Measurements from ENCODE around the gene BRIP1. TPM values are rescaled to one million over a fixed set of nuclear protein-coding genes. Genes with fewer than 3 reads are reported as not detected.

Gene BRIP1
- total and polyA plus RNA-seq, 10 of the 15 experiments (the other 5 are each of a cell fraction or from before 2014, with no cell fraction given), result 4.0 to 24.2 (median 12.8) TPM

- no peak for TF ChIP-seq SUZ12 (IDR thresholded peaks at IDR 0.05; ENCODE audit: unreplicated experiment)
- no peak for TF ChIP-seq SREBF1 (IDR thresholded peaks at IDR 0.05; ENCODE audit: low read length)
- TF ChIP-seq ETV6 (conservative IDR thresholded peaks at IDR 0.05 in 1 of 2, IDR thresholded peaks at IDR 0.05 in 1 of 2; ENCODE audit: borderline replicate concordance in 1 of 2, low read depth in 1 of 2), result peak in 1 of 2 experiments; percentile 87; a peak in 1 of 4 replicates
- no peak for TF ChIP-seq PML (IDR thresholded peaks at IDR 0.05; ENCODE audit: low read length)
- peak; percentile 75 for TF ChIP-seq FOXM1 (IDR thresholded peaks at IDR 0.05; ENCODE audit: low read depth, low read length)
- TF ChIP-seq IRF4 (IDR thresholded peaks at IDR 0.05; ENCODE audit: low read depth, low read length), result no peak
- TF ChIP-seq, protein P1, sequence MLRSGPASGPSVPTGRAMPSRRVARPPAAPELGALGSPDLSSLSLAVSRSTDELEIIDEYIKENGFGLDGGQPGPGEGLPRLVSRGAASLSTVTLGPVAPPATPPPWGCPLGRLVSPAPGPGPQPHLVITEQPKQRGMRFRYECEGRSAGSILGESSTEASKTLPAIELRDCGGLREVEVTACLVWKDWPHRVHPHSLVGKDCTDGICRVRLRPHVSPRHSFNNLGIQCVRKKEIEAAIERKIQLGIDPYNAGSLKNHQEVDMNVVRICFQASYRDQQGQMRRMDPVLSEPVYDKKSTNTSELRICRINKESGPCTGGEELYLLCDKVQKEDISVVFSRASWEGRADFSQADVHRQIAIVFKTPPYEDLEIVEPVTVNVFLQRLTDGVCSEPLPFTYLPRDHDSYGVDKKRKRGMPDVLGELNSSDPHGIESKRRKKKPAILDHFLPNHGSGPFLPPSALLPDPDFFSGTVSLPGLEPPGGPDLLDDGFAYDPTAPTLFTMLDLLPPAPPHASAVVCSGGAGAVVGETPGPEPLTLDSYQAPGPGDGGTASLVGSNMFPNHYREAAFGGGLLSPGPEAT (IDR thresholded peaks at IDR 0.05; ENCODE audit: low read depth), result peak; percentile 30; the same call in 1 of the 2 replicates
- TF ChIP-seq, protein P2, sequence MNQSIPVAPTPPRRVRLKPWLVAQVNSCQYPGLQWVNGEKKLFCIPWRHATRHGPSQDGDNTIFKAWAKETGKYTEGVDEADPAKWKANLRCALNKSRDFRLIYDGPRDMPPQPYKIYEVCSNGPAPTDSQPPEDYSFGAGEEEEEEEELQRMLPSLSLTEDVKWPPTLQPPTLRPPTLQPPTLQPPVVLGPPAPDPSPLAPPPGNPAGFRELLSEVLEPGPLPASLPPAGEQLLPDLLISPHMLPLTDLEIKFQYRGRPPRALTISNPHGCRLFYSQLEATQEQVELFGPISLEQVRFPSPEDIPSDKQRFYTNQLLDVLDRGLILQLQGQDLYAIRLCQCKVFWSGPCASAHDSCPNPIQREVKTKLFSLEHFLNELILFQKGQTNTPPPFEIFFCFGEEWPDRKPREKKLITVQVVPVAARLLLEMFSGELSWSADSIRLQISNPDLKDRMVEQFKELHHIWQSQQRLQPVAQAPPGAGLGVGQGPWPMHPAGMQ (IDR thresholded peaks at IDR 0.05; ENCODE audit: borderline replicate concordance), result no peak
- TF ChIP-seq CEBPB (IDR thresholded peaks at IDR 0.05; ENCODE audit: borderline replicate concordance in 1 of 2, low read depth in 2 of 2, low read length in 2 of 2), result peak; percentile 61 to 81; a peak in 3 of 4 replicates
- 0 out of 3 replicates have a peak, but pooled peaks of 1 of the 2 experiments have one; percentile 50 for TF ChIP-seq EGR1 (IDR thresholded peaks at IDR 0.05; ENCODE audit: borderline replicate concordance in 1 of 2, low read depth in 2 of 2, low read length in 2 of 2)
- TF ChIP-seq CBX5 (IDR thresholded peaks at IDR 0.05; ENCODE audit: low read depth), result 0 out of 2 replicates have a peak, but pooled peaks have one; percentile 17
- TF ChIP-seq SMAD5 (IDR thresholded peaks at IDR 0.05; ENCODE audit: low read depth), result no peak
- TF ChIP-seq PAX8 (IDR thresholded peaks at IDR 0.05), result no peak
- no peak for TF ChIP-seq HDGF (IDR thresholded peaks at IDR 0.05)
- no peak for TF ChIP-seq NFYB (IDR thresholded peaks at IDR 0.05; ENCODE audit: insufficient read depth, low read depth, low read length)
- peak; percentile 62; the same call in 1 of the 2 replicates for TF ChIP-seq TBL1XR1 (IDR thresholded peaks at IDR 0.05; ENCODE audit: low read depth, low read length)
- TF ChIP-seq IKZF2 (IDR thresholded peaks at IDR 0.05), result no peak; a peak in 1 of 4 replicates
- peak; percentile 92 for TF ChIP-seq MEF2A (IDR thresholded peaks at IDR 0.05; ENCODE audit: insufficient read depth, low read depth, low read length)
- no peak for TF ChIP-seq CBX3 (IDR thresholded peaks at IDR 0.05; ENCODE audit: borderline replicate concordance, low read depth)
- no peak for TF ChIP-seq ZNF207 (IDR thresholded peaks at IDR 0.05; ENCODE audit: borderline replicate concordance)
- TF ChIP-seq CREB1 (IDR thresholded peaks at IDR 0.05; ENCODE audit: low read depth), result 0 out of 2 replicates have a peak, but pooled peaks have one; percentile 18
- TF ChIP-seq NKRF (conservative IDR thresholded peaks at IDR 0.05), result no peak
- no peak for TF ChIP-seq YBX1 (IDR thresholded peaks at IDR 0.05)
- no peak for TF ChIP-seq IRF3 (IDR thresholded peaks at IDR 0.05)
Measured at GRCh38 chr17:61783556-61784304, 79.6 kb downstream of the BRIP1 start (continued).
